NCI-H446 treated with DMSO at 0.1 percent for 48 hours (cell line): ENCODE measurements around the gene ANKRD33B.
A peak's percentile ranks its signal among the peaks of the same experiment; 100 is the strongest.

Source experiments
- DNase-seq: peaks from one replicate; lab custom pipeline; 2025; lab: John Stamatoyannopoulos, UW

The ANKRD33B gene

DNA sequence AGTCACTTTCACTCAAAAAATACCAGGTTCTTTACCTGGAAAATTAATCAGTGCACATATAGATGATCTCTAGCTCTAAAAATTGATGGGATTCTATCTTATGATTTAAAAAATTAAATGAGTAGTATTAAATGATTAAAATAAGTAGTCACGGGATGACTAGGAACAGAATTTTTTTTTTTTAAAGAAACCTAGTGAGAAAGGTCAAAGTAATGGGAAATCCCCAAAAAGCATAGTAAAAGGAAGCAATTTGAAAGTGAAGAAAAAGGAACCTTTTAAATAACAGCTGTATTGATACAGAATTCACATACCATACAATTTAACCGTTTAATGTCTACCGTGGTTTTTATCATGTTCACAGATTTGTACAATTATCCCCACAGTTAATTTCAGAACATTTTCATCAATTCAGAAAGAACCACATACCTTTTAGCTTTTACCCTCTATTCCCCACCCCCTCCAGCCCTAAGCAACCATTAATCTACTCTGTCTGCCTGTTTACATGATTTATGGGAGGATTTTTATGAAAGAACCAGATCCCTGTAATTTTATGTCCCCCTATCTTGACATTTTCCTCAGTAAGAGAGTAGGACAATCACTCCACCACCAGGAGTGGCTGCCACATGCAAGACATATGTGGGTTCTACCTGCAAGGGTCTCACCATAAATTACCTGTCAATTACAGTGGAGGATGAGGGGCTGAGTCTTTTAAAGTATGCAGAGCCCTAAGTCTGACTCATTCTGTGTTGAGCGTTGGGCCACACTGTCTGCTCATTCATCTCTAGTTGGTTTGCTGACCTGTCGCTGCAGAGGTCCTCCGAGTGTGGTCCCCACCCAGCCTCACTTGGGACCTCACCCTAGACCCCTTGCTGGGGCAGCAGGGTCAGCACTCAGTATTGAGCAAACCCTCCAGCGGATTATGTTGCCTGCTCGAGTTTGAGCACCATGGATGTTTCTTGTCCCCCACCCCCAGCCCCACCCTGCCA lies 16.0 kb downstream of the ANKRD33B start:
- DNase-seq = no peak

DNA sequence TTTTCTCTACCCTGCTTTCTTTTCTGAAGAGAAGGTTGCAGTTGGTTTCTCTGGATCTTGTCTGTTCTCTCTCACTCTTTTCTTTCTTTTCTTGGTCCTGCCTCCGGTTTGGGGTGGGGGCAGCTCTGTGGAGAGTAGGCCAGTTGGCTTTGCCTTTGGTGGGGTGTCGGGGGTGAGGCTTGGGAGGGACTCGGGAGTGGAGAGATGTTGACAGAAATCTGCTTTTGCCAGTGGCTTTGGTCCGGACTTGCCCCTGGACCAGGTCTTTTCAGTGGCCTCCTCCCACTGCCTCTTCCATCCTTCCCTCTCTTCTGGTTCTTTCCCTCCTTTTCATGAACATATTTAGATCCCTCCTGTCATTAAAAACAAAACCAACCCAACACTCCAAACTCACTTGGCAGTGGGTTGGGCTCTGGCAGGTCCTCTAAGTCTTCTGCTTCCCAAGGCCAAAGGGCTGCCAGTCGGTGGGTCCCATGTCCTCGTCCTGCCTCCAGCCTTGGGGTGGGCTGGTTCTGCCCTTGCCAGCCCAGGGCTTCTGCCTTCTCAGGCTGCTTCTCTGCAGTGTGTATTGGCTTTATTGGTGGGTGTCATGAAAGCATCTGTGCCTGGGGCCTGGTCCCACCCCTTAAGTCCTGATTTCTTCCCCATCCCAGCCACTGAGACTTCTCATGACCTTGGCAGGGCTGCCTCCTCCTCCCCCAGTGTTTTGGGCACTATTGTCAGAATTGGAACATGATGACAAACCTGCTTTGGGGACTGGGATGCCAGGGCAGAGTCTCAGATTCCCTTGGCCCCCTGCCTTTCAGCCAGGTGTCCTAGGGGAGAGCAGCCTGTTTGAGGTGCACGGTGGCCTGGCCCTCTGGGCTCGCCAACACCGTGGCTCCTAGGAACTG lies 16.9 kb downstream of the ANKRD33B start:
- no peak for DNase-seq

DNA sequence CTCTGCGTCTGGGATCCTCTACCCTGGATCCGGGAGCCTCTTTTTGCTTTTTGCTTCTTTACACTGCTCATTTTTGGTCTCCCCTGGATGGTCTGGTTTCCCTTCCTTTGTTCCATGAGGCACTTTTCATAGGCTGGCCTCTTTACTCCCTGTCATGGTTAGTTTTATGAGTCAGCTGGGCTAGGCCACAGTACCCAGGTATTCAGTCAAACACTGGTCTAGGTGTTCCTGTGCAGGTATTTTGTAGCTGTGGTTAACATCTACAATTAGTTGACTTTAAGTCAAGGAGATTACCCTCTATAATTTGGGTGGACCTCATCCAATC lies 17.5 kb downstream of the ANKRD33B start:
- DNase-seq = no peak

DNA sequence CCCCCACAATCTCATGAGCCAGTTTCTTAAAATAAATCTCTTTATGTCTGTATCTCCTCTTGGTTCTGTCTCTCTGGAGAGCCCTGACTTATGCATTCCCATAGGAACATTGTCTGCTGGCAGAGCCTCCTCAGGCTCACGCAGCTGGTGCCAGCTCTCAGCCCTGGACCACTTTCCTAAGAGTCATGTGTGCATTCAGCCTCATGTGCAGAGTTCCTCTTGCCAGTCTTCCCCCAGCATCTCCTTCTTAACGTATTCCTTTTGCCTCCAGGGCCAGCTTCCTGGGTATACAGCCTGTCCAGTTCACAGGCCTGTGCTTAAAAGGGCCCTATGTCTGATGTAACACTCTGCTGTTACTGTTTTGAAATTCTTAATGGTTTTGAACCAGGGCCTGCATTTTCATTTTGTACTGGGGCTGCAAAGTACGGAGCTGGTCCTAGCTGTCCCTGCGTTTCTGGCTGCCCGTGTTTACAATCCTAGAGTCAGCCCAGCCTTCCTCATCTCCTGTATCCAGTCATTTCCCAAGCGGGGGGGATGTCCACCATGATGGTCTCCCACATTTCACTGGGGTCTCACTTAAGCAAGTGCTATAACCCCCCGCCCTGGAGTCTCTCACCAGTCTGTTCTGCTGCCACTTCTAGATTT lies 18.1 kb downstream of the ANKRD33B start:
- DNase-seq = peak; percentile 79

DNA sequence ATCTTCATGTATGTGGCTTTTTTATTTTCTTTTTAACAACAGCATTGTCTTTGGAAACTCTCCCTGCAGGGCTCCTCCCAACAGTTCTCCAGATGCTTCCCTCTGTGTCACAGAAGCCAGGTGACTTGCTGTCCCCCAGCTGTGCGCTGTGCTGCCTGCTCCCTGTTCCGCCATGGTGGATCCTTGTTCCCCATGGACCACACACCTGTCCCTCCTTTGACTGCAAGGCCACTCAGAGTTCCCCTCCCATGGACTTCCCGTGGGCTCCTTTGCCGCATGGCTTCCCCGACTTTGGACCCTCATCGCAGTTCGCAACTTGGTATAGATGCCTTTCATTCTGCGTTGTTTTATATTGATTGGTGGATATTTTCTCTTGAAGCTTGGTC lies 18.6 kb downstream of the ANKRD33B start:
- DNase-seq = no peak

DNA sequence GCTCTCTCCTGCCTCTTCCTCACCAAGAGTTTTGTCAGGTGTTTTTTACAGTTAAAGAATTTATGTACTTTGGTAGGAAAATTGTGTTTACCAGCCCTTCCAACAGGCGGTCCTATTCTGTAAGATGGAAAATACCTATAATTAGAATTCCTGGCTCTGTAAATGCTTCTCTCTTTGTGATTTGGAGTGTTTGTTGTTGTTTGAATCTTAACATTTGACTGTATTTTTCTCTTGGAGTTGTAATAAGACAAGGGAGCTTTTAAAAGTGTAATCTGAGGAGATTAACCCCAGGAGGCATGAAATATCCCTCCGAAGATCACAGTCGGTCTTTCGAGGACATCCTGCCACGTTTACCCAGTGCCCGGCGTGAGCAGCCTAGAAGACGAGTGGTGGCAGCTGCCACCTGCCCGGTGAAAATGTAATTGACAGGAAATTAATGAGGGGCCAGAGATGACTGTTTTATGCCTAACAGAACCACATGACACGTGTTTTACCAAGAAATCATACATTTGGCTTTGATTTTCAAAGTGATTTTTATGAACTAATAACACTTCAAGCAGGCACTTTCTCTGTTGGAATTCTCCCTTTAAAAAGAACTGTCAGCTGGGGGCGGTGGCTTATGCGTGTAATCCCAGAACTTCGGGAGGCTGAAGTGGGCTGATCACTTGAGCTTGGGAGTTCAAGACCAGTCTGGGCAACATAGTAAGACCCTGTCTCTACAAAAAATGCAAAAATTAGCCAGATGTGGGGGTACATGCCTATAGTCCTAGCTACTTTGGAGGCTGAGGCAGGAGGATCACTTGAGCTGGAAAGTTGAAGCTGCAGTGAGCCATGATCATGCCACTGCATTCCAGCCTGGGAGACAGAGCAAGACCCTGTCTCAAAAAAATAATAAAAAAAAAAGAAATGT lies 20.0 kb downstream of the ANKRD33B start:
- DNase-seq = no peak

DNA sequence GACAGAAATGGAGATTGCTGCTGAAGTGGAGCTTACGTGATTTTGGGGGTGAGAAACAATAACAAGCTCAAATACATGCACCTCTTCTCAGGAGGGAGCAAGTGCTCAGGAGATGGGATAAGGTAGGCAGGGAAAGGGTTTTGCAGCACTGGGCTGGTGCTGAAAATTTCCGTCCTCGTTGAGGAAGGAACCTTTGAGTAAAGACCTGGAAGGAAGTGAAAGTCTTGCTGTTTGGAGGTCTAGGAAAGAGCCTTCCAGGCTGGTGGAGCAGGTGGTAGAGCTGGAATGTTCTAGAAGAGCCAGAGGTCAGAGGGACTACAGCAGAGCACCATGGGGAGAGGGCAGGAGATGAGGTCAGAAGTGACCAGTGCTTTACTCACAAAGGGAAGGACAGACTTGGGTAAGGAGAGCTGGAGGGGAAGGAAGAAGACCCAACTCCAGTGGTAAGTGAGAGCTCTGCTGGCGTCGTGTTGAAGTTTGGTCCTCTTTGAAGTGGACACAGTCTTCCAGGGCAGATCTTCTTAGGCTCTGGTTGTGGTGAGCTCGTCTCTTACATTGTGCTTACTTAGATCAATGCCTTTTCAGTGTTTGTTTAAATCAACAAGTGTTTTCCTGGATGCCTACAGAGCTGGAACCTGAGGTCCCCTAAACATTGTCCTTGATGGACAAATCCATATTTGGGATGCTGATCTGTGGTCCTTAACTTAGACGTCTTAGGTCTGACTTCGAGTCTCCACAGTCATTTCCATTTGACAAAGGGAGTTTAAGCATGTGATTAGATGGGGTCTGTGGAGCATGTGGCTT lies 21.0 kb downstream of the ANKRD33B start:
- DNase-seq = no peak

DNA sequence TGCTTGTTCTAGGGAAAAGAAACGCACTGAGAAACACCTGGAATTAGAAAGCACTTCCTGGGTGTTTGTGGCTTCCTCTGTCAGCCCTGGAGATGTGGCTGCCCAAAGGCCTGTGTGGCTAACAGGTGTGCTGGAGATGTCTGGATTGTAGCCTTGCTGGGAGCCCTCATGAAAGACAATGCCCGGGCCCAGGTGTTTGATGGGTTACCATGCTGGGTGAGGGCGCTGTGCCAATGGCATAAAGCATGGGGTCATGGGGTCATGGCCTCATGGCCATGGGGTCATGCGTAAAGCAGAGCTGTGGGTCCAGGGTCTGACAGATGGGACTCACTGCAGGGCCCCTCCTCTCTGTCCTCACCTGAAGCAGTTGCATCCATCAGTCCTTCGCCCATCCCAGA lies 21.6 kb downstream of the ANKRD33B start:
- DNase-seq = no peak

DNA sequence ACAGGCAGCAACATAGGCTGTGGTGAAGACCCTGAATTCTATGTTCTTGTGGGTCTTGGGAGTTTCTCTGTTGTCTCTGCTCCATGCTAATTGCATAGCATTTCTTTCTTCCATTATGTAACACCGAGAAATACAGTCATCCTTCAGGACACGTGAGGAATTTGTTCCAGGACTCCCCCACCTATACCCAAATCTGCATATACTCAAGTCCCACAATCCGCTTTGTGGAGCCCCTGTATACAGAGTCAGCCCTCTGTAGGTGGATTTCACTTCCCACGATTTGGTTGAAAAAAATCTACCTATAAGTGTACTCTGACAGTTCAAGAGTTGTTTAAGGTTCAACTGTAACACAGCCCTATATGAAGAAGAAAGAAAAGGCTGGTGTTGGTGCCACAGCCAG lies 22.1 kb downstream of the ANKRD33B start:
- DNase-seq = no peak

DNA sequence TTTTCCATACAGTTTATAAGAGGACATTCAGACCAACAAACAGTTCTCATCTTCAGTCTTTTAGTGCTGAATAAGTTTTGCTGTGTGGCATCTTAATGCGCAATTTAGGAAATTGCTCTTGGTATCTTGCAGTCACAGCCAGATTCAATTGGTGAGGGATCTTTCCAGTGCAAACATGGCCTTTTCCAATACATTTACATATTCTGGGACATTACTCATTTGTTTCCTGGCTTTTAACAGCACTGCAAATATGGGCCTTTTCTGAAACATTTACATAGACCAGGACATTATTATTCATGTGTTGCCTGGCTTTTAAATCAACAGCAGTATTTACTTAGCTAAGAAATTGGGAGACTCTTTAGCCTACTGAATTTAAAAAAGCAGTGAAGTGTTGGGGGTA lies 22.7 kb downstream of the ANKRD33B start:
- no peak for DNase-seq

DNA sequence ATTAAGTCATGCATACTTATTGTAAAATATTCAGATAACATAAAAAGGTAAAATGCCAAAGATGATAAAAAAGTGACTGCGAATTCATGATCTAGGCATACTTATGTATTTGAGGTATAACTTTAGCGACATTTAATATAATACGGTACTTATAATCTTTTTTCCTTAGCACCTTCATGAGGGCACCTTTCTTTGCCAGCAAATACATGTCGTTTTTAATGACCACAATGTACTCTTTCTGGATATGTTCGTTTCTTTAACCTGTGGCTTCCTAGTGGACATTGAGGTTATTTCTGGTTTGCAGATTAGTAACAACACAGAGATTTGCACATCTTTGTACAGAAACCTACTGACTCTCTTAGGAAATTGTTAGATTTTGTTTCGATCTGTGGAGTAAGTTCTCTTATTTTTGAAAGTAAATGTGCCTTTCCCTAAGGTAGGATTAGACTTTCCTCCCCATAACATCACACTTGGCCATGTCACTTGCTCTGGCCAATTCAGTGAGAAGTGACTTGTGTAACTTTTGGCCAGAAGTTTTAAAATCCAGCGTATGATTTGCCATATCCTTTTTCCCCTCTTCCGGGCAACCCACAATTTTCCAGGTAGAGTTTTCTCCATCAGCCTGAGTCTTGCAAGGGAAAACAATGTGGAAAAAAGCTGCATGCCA lies 24.4 kb downstream of the ANKRD33B start:
- DNase-seq = no peak

DNA sequence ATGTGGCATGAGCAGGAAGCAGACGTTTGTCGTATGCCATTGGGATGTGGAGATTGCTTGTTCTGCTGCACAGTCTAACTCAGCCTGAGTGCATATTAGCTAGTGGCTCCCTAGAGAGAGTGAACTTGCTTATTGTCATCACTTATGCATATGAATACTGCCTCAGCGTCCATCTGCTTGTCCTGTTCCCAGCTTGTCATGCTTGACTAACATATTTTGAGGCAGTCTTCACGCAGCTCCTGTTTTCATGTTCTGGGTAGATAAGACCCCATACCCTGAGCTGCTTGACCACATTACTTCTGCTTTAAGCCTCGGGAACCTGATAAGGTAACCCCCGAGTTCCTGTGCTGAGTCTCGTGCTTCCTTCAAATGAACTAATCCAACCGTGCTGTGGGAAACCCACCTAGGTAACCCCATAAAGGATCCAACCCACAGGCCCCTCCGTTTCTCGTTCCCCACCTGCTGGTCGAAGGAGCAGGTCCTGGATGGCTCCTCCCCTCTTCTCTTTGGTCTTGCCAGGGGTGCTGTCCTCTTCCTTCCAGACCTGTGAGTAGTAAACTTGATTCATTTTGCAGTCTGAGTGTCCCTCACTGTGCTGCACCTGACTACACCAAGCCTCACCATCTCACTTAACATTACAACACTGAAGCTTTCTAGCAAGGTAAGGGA lies 25.0 kb downstream of the ANKRD33B start:
- DNase-seq = peak; percentile 19

DNA sequence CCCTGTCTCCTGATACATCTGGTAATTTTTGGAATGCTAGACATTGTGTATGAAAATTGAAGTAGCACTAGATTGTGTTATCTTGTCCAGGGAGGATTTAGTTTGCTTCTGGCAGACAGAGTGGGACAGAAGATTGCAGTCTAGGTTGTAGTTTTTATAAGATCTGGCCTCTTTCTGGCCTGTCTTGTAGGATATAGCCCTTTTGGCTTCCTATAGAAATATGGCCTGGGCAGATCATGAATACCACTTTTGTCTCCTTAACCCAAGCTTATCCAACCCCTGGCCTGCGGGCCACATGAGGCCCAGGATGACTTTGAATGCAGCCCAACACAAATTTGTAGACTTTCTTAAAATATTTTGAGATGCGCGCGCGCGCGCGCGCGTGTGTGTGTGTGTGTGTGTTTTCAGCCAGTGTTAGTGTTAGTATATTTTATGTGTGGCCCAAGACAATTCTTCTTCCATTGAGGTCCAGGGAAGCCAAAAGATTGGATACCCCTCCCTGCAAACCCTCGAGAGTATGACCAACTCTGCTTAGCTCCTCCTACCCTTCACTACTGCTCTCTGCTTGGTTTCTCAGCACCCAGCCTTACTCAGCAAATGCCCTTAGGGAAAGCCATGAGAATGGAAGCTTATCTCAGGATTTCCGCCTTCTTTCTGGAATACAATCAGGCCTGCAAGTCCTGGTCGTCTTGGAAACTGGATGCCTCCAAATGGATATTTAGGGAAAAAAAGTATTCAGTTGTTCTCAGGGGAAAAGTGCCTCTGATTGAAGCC lies 26.5 kb downstream of the ANKRD33B start:
- DNase-seq = peak; percentile 30

DNA sequence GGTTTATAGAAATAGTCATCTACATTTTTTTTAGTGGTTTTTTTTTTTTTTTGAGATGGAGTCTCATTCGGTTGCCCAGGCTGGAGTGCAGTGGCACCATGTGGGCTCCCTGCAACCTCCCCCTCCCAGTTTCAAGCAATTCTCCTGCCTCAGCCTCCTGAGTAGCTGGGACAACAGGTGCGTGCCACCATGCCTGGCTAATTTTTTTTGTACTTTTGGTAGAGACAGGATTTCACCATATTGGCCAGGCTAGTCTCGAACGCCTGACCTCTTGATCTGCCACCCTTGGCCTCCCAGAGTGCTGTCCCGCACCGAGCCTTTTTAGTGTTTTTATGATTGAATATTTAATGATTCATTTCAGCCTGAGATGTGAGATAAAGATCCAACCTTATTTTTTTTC lies 27.3 kb downstream of the ANKRD33B start:
- DNase-seq = no peak

DNA sequence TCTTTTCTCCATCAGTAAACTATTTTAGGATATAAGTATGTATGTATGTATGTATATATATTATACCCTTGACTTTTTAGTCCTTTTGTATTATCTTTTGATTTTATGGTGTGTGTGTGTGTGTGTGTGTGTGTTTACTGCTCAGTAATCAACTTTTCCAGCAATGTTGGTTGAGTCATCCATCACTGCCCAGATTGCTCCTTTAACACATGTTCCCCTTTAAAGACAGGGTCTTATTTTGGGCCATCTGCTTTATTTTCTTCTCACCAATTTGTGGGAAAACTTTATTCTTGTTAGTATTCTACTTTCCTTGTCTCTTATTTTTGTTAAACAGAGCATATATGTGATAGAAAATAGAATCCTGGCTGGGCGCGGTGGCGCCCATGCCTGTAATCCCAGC lies 28.1 kb downstream of the ANKRD33B start:
- peak; percentile 41 for DNase-seq

DNA sequence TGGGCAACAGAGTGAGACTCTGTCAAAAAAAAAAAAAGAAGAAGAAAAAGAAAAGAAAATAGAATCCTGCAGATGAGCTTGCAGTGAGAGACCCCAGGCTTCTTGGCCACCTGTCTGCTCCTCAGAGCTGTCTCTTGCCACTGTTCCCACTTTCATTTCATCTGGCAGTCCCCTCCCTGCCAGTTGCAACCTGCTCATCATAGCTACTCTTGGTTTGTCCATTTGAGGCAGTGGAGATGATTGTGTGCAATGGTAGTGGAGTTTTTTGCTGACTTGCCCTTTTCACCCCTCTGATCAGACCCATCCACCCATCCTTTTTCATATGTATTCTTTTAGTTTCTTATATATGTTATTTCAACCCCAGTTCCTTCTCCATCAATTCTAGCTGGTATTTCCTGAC lies 28.7 kb downstream of the ANKRD33B start:
- no peak for DNase-seq

DNA sequence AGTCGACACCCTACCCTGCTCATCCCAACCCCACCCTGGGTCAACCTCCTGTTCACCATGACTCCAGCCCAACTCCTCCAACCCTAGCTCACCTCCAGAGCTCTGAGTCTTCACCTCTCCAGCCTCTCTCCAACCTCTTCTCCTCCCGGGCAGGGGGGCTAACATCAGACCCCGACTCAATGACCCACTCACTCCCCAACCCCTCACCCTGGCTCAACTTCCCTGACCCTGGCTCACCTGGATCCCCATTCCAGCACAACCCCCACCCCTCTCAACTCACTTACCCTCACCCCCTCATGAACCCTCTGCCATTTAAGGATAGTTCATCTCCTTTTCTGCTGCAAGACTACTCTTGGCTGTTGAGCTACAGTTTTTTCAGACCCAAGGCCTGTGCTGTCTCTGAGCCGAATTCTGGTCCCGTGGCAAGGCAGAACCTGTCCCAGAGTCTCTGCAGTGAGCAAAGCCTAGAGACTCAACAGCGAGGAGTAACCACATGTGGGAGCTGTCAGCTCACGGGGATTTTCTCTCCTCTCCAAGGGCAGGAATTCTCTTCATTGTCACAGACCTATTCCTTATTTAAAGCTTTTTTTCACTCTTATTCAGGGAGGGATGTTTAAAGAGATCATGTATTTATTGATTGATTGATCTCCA lies 29.8 kb downstream of the ANKRD33B start:
- DNase-seq = no peak

DNA sequence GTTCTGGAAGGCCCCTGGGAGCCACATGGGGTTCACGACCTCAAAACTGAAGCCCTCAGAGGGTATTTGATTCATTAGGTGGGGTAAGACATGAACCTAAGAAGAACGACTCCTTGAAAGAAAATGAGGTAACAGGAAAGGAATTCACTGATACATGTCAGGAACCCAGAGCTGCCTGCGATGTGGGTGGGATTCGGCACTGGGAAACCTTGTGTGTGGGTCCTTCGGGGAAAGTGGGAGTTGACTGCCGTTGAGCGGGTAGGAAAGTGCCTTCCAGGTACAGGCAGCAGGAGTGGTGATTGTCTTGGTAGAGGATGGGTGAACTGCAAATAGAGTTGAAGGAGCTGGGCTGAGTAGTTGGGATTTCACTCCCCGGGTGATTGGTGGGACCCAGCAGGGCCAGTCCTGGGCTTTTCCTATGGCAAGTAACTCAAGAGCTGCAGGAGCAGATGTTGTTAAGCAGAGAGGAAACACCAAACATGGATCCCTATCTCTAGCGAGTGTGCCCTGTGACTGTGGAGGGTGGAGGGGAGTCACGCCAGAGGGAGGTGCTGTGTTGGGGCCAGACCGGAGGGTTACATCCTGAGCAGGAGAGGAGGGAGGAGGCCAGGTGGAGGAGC lies 30.8 kb downstream of the ANKRD33B start:
- DNase-seq = no peak
